ENCODE data around the gene TBRG1.

The TBRG1 gene

GRCh38 chr11:124663861-124664260 lies 41.2 kb downstream of the TBRG1 start:
- DNase-seq: no peak

GRCh38 chr11:124667601-124668000 lies 44.9 kb downstream of the TBRG1 start:
- no peak for DNase-seq

GRCh38 chr11:124669193-124669592 lies 46.5 kb downstream of the TBRG1 start:
- peak; percentile 18 for DNase-seq

GRCh38 chr11:124670732-124671131 lies 48.1 kb downstream of the TBRG1 start:
- DNase-seq: no peak

GRCh38 chr11:124672536-124673215 lies 50.0 kb downstream of the TBRG1 start:
- DNase-seq: no peak

- DNase-seq: peak; percentile 66
Observed at GRCh38 chr11:124673333-124674167, 50.9 kb downstream of the TBRG1 start, which contains the start of the genes SIAE and SPA17. SIAE (minus strand) TSS chr11:124673739; CDS start chr11:124673708, 31 bp downstream. SPA17 (plus strand) TSS chr11:124673904; CDS start chr11:124675265, 1,361 bp downstream.

GRCh38 chr11:124674168-124674517 lies 51.5 kb downstream of the TBRG1 start:
- no peak for DNase-seq

GRCh38 chr11:124674571-124674970 lies 51.9 kb downstream of the TBRG1 start:
- no peak for DNase-seq

- DNase-seq: no peak
Observed at GRCh38 chr11:124676386-124676785, 53.7 kb downstream of the TBRG1 start.

- DNase-seq: no peak
Observed at GRCh38 chr11:124678416-124678815, 55.8 kb downstream of the TBRG1 start.

GRCh38 chr11:124681421-124681820 lies 58.8 kb downstream of the TBRG1 start:
- no peak for DNase-seq

- DNase-seq: no peak
Observed at GRCh38 chr11:124682443-124682842, 59.8 kb downstream of the TBRG1 start.
